GM18873 (cell line): Measurements from ENCODE around the gene RHOBTB3.

Experiments used
- ATAC-seq: cut with Tn5 transposase; IDR thresholded peaks from one replicate; pipeline ENCODE4 v1.9.1; 2021; ENCODE audit warnings: mild to moderate bottlenecking, moderate library complexity, moderate number of reproducible peaks; ENCODE audit not compliant: unreplicated experiment, low FRiP score

RHOBTB3 gene

GRCh38 chr5:95761771-95762651 is 30.9 kb downstream of the RHOBTB3 start:
- ATAC-seq: no peak

DNA sequence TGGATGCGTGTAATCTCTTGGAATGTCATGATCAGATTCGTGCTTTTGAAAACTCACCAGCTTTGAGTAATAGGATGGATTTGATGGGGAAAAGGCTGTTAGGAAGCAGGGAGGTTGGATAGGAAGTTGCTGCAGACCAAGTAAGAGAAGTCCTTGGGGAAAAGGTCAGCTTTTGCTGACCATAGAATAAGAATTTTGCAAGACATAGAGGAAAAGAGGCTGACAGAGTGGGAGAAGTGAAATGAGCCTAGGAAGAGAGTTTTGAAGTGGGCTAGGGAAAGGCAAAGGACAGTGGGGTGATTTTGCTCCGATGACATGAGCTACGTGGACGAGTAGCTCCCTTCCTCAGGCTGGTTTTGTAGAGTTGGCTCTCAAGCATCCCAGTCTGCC is 31.5 kb downstream of the RHOBTB3 start:
- no peak for ATAC-seq

DNA sequence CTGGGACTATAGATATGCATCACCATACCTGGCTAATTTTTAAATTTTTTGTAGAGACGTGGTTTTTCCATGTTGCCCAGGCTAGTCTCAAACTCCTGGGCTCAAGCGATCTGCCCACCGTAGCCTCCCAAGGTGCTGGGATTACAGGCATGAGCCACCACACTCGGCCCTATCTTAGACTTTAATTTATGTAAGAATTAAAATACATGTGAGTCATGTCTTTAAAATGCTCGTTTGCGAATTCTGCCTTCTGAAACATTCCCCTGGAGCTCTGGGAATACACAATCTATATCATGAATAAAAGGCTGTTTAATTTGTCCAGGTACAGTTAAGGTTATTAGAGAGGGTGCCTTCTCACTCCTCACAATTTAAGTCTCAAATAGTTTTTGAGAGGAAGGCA is 32.8 kb downstream of the RHOBTB3 start:
- no peak for ATAC-seq

- no peak for ATAC-seq
These were observed 37.6 kb downstream of the RHOBTB3 start for GRCh38 chr5:95768731-95769130.

- ATAC-seq: no peak
These were observed 39.9 kb downstream of the RHOBTB3 start for GRCh38 chr5:95770830-95771708.

DNA sequence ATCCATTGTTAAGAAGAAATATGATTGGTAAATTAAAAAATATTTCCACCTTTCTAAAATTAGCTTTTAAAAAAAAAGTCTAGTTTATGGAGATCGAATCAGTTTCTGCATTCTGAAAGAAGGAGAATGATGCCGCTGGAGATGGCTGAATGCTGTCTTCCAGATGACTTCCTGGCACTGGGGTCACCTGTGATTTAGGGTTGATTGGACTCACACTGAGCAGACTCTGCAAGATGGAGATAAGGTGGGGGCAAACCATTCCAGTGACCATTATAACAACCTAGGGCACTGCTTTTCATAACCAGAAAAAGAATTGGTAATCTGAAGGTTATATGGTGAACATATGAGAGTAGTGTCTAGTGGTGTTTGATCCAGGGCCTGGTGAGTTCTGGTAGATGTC is 40.8 kb downstream of the RHOBTB3 start:
- ATAC-seq: no peak

GRCh38 chr5:95773335-95774059 is 42.4 kb downstream of the RHOBTB3 start:
- ATAC-seq: no peak

- ATAC-seq: no peak
These were observed 46.3 kb downstream of the RHOBTB3 start for GRCh38 chr5:95777441-95777840.

- no peak for ATAC-seq
These were observed 47.7 kb downstream of the RHOBTB3 start for GRCh38 chr5:95778713-95779436.

DNA sequence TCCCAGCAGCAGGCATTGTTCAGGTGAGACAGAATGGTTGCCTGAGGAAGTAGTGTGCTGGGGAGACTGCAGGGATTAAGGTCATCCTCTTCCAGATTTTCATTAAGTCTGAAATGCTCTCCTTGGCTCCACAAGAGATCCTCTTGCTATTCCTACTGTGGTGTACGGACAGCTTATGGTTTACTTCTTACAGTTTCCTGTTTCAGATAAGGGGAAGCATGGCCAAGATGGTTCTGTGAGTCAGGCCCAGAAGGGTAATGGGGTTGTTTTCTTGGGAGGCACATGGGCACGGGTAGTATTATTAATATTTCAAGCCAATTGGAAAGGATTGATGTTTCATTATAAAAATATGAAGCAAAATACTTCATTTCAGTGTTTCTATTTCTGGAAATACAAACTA is 48.5 kb downstream of the RHOBTB3 start:
- ATAC-seq: no peak

GRCh38 chr5:95780597-95780996 is 49.5 kb downstream of the RHOBTB3 start:
- ATAC-seq: no peak

DNA sequence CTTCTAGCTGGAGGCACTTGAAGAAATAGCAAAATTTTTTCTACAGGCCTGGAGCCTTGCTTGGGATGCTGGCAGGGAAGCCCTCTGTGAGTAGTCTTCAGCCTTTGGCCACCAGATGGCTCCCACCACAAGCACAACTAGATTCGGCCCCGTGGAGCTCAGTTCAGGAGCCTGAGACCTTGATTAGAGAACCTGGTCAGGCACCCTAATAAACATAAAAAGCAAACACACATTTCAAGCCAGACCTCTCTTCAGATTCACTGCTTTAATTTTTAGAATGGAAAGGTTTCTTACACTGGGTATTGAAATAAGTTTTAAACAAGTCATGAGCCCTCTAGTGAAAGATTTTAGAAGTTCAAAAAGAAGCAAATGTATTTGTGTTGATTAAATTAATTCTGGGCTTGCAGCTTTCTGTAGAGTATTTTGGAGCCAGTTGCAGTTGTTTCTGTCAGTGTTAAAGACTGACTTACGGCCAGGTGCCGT is 50.0 kb downstream of the RHOBTB3 start:
- peak; percentile 83 for ATAC-seq

DNA sequence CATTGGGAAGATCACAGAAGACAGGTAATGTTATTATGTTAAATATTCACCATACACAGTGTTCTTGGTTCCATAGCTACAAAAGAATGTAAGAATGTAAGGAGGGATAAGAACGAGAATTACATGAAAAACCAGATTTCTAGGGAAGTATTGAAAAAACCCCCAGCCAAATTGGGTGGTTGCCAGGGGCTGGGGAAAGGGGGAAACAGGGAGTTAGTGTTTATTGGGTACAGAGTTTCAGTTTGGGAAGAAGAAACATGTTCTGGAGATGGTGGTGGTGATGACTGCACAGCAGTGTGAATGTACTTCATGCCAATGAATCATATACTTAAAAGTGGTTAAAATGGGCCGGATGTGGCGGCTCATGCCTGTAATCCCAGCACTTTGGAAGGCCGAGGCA is 51.0 kb downstream of the RHOBTB3 start:
- no peak for ATAC-seq

GRCh38 chr5:95783661-95784060 is 52.5 kb downstream of the RHOBTB3 start:
- ATAC-seq: no peak

DNA sequence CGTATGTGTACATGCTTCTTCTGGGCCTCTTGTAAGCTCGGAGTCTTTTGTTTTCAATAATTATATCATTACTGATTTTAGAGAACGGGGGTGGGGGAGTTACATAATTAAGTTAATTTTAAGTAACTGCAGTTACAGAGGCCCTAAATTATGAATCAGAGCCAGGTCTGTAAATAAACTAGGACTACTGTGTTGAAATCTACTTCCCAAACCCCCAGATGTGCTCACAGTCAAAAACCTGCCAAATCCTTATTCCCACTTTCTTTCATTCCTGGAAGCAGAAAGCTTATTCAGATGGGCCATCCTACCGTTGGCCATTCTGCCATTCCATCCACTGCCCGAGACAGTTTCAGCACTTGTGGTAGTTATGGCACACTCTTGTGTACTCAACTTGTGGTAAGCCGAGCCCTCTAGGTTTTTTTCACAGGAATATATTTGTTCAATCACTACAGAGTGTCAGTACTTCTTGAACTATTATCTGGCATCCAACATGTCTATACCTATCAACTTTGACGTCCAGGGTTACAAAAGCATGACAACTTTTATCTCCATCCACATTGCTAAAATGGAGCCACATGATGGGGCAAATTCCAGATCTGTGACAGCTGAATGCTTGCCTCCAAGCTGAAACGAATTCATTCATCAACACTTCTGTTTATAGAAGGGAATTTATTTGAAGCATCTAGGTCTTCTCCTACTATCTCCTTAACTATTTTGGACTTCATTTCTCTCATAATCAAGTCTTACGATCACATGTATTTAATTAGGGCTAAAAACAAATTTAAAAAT is 53.6 kb downstream of the RHOBTB3 start:
- no peak for ATAC-seq

- ATAC-seq: no peak
These were observed 55.8 kb downstream of the RHOBTB3 start for GRCh38 chr5:95786821-95787418.

DNA sequence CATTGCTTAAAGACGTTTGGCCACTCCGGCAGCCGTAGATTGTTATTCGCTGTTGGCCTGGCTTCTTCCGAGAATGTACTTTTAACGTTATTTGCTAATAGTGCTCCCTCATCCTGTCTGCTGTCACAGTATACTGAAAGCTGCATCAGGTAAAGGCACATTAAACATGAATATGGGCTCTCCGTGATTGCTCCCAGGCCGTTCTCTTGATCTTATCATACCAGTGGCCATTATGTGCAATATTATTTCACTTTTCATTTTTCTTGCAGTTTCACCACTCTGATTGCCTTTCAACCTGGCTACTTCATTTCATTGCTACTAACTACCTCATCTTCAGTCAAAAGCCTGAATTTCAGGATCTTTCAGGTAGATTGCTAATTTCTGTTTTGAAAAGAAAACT is 57.4 kb downstream of the RHOBTB3 start:
- no peak for ATAC-seq

GRCh38 chr5:95791751-95792150 is 60.6 kb downstream of the RHOBTB3 start:
- ATAC-seq: no peak

GRCh38 chr5:95794070-95794516 is 63.0 kb downstream of the RHOBTB3 start:
- ATAC-seq: no peak
